ENCODE measurements around the gene MRPL14.

Gene MRPL14

DNA sequence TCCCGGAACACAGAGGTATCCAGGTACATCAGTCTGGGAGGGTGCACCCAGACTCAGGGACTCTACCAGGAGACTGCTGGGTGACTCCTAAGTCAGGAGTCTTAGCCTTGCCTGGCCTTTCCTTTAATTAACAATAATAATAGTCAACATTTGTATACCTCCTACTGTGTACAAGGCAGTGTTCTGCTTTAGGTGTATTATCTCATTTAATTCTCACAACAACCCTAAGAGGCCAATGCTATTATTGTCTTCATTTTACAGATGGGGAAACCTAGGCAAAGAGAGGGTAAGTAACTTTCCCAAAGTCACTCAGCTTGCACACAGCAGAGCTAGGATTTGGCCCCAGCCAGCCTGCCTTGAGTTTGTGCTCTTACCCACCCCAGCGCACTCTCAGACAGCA lies 39.6 kb downstream of the MRPL14 start:
- Histone ChIP-seq H3K4me3 (replicated peaks; ENCODE audit: insufficient read depth, low read length) (no peak overlapping the region), H3K27ac (replicated peaks) (no peak overlapping the region), H3K27me3 (ENCODE audit: insufficient read depth, poor library complexity, severe bottlenecking) (no peaks in the 10 kb centered on the region)
- no peak for DNase-seq (ENCODE audit: low read depth in 1 of 2, low spot score in 1 of 2)
- TF ChIP-seq SPI1 (IDR thresholded peaks at IDR 0.05; ENCODE audit: borderline replicate concordance, low read depth): no peak
- TF ChIP-seq, protein P1, sequence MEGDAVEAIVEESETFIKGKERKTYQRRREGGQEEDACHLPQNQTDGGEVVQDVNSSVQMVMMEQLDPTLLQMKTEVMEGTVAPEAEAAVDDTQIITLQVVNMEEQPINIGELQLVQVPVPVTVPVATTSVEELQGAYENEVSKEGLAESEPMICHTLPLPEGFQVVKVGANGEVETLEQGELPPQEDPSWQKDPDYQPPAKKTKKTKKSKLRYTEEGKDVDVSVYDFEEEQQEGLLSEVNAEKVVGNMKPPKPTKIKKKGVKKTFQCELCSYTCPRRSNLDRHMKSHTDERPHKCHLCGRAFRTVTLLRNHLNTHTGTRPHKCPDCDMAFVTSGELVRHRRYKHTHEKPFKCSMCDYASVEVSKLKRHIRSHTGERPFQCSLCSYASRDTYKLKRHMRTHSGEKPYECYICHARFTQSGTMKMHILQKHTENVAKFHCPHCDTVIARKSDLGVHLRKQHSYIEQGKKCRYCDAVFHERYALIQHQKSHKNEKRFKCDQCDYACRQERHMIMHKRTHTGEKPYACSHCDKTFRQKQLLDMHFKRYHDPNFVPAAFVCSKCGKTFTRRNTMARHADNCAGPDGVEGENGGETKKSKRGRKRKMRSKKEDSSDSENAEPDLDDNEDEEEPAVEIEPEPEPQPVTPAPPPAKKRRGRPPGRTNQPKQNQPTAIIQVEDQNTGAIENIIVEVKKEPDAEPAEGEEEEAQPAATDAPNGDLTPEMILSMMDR (IDR thresholded peaks at IDR 0.05; ENCODE audit: insufficient read depth, low read length): no peak
- no peak for TF ChIP-seq POLR2AphosphoS5 (IDR thresholded peaks at IDR 0.05; ENCODE audit: low read depth)
- TF ChIP-seq, protein P2, sequence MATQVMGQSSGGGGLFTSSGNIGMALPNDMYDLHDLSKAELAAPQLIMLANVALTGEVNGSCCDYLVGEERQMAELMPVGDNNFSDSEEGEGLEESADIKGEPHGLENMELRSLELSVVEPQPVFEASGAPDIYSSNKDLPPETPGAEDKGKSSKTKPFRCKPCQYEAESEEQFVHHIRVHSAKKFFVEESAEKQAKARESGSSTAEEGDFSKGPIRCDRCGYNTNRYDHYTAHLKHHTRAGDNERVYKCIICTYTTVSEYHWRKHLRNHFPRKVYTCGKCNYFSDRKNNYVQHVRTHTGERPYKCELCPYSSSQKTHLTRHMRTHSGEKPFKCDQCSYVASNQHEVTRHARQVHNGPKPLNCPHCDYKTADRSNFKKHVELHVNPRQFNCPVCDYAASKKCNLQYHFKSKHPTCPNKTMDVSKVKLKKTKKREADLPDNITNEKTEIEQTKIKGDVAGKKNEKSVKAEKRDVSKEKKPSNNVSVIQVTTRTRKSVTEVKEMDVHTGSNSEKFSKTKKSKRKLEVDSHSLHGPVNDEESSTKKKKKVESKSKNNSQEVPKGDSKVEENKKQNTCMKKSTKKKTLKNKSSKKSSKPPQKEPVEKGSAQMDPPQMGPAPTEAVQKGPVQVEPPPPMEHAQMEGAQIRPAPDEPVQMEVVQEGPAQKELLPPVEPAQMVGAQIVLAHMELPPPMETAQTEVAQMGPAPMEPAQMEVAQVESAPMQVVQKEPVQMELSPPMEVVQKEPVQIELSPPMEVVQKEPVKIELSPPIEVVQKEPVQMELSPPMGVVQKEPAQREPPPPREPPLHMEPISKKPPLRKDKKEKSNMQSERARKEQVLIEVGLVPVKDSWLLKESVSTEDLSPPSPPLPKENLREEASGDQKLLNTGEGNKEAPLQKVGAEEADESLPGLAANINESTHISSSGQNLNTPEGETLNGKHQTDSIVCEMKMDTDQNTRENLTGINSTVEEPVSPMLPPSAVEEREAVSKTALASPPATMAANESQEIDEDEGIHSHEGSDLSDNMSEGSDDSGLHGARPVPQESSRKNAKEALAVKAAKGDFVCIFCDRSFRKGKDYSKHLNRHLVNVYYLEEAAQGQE (IDR thresholded peaks at IDR 0.05; ENCODE audit: insufficient replicate concordance, low read depth): no peak
- TF ChIP-seq GABPA (IDR thresholded peaks at IDR 0.05; ENCODE audit: low read depth): no peak

DNA sequence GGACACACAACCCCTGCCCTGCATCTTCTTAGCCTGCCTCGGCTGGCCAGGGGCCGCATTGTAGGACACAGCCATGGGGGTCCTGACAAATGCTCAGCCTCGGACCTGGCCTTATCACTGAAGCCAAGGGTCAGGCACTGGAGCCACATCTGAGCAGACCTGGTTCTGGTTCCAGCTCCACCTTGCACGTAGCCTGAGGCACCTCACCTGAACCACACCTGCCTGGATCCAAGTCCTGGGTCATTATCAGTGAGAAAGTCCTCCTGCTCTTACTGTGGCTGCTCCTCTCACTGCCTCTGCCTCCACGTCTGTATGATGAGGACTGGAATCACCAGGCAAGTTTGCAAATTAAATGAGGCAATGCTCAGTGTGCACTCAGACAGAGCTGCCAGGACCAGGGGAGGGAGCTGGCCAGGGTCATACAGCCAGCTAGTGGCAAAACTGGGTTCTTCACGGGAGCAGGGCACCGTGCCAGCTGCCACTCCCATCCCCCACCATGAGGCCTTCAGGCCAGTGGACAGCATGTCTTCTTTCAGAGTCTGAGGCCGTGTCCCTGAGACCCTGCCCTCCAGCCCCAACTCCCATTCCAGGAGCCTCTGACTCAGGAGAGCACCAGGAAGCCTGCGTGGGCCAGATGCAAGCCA lies 40.2 kb downstream of the MRPL14 start:
- H3K4me3 ChIP-seq (replicated peaks; ENCODE audit: insufficient read depth, low read length): no peak overlapping the region
- DNase-seq (ENCODE audit: low read depth in 1 of 2, low spot score in 1 of 2): no peak
- no peak for TF ChIP-seq GABPA (IDR thresholded peaks at IDR 0.05; ENCODE audit: low read depth)
- TF ChIP-seq, protein P1 (IDR thresholded peaks at IDR 0.05; ENCODE audit: insufficient read depth, low read length): no peak
- TF ChIP-seq, protein P2 (IDR thresholded peaks at IDR 0.05; ENCODE audit: insufficient replicate concordance, low read depth): no peak
- TF ChIP-seq POLR2AphosphoS5 (IDR thresholded peaks at IDR 0.05; ENCODE audit: low read depth): no peak
- TF ChIP-seq SPI1 (IDR thresholded peaks at IDR 0.05; ENCODE audit: borderline replicate concordance, low read depth): no peak
- H3K27ac ChIP-seq (replicated peaks): no peak overlapping the region
- no peaks in the 10 kb centered on the region for H3K27me3 ChIP-seq (ENCODE audit: insufficient read depth, poor library complexity, severe bottlenecking)

DNA sequence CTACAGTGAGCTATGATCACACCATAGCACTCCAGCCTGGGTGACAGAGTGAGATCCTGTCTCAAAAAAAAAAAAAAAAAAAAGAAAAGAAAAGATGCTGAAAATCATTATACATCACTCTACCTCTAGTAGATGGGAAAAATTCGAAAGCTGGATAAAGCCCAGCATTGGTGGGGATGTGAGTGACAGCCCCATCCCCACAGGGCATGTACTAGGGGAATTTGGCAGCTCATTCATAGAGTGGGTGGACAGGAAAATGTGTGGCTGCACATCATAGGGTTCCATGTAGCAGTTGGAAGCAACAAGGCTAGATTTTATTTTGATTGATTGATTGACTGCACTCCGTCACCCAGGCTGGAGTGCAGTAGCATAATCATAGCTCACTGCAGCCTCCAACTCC lies 42.0 kb downstream of the MRPL14 start:
- Histone ChIP-seq H3K27me3 (ENCODE audit: insufficient read depth, poor library complexity, severe bottlenecking) (no peaks in the 10 kb centered on the region), H3K27ac (replicated peaks) (no peak overlapping the region), H3K4me3 (replicated peaks; ENCODE audit: insufficient read depth, low read length) (no peak overlapping the region)
- TF ChIP-seq POLR2AphosphoS5 (IDR thresholded peaks at IDR 0.05; ENCODE audit: low read depth) (no peak), SPI1 (IDR thresholded peaks at IDR 0.05; ENCODE audit: borderline replicate concordance, low read depth) (no peak), GABPA (IDR thresholded peaks at IDR 0.05; ENCODE audit: low read depth) (no peak)
- TF ChIP-seq, protein P2 (IDR thresholded peaks at IDR 0.05; ENCODE audit: insufficient replicate concordance, low read depth): no peak
- TF ChIP-seq, protein P1 (IDR thresholded peaks at IDR 0.05; ENCODE audit: insufficient read depth, low read length): no peak
- no peak for DNase-seq (ENCODE audit: low read depth in 1 of 2, low spot score in 1 of 2)

Data from HL-60 (cell line).